Neural progenitor cell (in vitro differentiated cells): ENCODE data around the gene TNFRSF18.

Experiments used
- CTCF ChIP-seq: fragments of 200-600 bp; sonication (generic); IDR thresholded peaks from 2 replicates; pipeline ENCODE4 v1.5.1; 2017; ENCODE audit warnings: antibody characterized with exemption, mild to moderate bottlenecking
- EZH2phosphoT487 ChIP-seq: fragments of 200-600 bp; sonication (generic); IDR thresholded peaks from 2 replicates; pipeline ENCODE4 v1.6.1; 2017; ENCODE audit warnings: antibody characterized with exemption

GRCh38 chr1:1191734-1192133 lies 14.7 kb downstream of the TNFRSF18 start:
- TF ChIP-seq EZH2phosphoT487 (no peak), CTCF (no peak)
